Stimulated activated CD4-positive, alpha-beta T cell treated with anti-CD3 and anti-CD28 coated beads, Interleukin-1b, Interleukin-23, amount 100 ng/mL, for 48 hours (primary cell): ENCODE measurements around the gene HEPACAM2.
A peak's percentile ranks its signal among the peaks of the same experiment; 100 is the strongest.

Experiments used
- DNase-seq: peaks from one replicate; pipeline ENCODE4 v3.0.0-alpha.2; 2020

Gene HEPACAM2

DNA sequence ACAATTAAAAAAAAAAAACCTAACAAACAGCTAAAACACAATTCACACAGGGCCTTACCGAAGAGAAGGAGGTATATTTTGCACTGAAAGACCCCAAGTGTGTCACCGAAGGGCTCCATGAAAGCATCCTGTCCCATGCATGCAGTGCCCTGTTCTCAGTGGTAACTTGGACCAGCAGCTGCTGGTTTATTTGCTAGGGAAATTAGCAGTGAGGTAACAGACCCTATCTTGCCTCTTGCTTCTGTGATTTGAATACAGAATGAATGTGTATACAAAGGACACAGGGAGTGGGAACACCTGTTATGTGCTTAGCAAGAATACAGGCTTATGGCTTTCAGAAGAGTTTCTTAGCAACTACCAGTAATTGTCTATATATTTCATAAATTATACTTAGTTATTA, at the start of gene HEPACAM2:
HEPACAM2 (minus strand) TSS at position 160 of the 400 bp plus-strand sequence.
- DNase-seq: no peak

DNA sequence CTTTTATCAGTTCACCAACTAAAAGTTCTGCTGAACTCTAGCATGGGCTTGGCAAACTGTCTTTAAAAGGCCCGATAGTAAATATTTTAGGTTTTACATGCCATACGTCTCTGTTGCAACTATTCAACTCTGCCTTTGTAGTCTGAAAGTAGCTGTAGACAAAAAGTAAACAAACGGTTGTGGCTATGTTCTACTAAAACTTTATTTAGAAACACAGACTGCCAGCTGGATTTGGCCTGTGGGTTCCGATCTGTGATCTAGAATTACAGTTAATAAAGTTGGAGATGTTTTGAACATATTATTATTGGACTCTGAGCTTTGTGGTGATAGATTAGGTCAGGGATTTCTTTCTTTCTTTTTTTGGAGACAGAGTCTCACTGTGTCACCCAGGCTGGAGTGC, 39.0 kb upstream of the HEPACAM2 start:
- DNase-seq: no peak

DNA sequence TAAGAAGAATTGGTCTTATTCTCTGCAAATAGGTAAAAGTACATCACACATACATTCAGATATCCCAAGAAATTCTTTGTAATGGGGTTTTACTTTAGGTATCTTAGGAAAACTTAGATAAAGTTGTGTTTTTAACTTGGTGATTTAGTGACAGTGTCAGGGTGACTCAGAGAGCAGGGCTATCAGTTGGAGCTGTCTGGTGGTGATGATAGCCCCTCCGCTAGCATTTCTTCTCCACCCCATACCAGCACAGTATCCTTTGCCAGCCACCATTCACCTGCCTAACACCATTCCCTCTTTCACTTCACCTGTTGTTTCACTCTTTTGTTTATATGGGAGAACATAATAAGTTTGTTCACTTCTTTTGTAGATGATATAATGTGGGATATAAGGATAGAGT, 36.3 kb upstream of the HEPACAM2 start:
- DNase-seq: no peak

DNA sequence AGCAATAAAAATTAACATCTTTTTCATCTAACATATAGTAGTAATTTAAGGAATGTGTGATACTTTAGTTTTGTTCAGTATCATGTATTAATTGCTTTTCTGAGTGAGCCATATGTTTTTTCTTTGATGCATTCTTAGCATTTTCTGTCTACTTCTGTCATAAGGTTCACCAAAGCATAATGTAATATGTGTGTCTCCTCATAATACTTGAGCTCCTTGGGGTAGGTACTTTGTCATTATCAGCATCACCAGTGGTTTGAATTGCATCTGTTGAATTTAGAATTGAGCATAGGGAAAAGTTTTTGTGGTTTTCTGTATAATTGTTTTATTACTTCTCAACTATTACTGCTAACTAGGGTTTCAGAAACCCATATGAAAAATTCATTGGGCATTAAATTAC, 32.4 kb upstream of the HEPACAM2 start:
- no peak for DNase-seq

DNA sequence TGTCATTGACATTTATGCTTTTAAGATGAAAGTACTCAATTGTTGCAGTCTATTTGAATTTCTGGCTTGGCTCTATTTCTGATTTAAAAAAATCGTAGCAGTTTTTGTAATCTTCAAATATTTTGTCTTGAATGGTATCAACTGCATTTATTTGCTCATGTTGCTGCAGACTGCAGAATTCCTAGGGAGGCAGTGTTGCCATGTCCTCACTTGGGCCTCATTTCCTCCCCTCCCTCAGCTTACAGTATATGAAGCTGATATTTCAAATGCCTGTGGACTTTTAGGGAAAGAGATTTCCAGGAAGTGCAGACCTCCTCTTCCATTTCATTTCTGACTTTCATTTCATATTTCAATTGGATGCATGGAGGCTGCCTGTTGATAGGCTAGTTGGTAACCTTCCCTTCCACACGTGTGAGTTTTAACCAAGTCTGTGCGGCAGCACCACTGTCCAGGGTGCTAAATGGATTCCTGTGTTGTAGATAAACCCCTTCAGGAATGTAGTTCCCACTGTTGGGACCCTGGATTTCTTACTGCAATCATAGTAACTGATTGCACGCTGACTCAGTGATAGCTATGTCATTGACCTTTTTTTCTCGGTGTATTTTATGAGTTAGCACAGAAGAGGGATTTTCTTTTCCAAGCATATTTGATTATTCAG, 23.4 kb upstream of the HEPACAM2 start:
- DNase-seq: no peak

DNA sequence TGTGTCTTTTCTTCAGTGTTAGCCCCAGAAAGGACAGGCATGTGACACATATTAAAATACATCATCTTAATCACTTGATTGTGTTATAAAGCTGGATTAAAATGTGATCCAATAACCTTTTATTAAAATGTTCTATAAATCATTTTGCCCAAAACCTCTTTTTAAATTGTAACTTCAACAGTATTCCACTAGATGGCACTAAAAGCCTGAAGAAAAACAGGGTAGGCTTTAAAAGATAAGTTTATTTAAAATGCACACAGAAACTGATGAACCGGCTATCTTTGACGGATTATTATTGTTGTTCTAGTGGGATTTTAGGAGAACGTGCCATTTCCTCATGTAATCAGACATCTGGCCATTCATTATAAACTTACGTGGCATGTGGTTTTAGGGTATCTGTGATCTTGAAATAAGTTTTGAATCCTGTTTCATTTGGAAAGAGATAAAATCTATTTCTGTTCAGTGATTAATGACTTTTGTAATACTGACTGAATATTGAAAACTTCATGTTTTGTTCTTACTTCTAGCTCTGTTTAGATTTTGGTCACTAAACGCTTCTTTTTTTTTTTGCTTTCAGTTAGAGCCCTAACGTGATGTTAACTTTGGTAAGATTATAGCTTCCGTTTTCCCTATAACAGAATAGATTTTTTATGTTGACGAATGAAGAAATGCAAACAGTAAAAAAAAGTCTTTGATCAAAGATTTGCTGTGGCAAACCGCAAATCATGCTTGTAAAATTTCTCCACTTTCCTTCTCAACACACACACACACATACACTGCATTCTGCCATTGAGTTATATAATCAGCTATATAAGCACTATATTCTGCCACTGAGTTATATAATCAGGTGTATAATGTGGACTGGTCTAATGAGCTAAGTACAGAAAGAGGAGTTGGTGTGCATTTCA, 19.5 kb upstream of the HEPACAM2 start:
- no peak for DNase-seq

DNA sequence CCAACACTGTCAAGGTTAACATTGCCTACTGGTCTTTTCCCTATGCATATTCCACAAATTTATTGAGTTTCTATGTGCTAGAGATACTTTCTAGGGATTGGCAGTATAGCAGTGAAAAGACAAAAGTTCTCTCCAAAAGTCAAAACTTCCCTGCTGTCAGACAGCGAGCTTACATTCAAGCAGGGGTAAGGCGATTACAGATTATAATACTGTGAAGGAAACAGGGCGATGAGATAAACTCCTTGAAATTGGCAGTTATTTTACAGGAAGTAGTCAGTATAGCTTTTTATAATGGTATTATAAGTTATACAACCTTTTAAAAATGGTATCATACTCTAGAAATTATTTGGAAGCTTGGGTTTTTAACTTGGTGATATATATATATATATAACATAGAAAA, 15.8 kb upstream of the HEPACAM2 start:
- no peak for DNase-seq

DNA sequence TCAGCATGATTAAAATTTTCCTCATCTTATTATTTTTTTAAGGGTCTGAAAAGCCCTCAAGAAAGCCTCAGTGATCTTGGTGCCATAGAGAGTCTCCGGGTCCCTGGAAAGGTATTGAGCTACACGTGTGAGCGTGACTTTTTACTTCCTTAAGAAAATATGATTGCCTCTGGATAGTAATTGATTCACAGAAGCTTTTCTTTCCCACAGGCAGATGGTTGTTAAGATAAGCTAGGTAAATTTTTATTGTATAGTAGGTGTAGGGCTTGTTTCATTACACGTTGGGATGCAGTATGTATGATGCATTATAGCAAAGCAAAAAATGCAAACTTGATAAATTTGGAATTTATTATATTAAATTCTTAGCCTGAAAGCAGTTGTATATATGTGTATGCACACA, 13.6 kb upstream of the HEPACAM2 start:
- DNase-seq: no peak

DNA sequence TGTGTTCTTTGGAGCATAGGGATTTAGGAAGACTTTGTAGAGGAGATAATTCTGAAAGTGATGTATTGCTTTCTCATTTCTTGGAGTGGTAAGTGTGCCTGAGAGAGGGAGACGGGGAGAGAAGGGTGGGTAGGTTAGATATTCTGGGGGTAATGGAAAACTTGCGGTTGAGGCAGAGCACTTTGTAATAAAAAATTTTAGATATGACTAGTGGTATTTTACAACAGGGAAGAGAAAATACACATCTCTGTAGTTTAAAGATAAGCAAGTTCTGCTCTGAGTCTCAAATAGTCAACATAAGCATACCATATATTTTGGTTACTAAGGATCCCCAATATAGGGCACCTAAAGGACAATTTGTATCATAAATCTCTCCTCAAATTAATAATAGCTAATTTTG, 12.5 kb upstream of the HEPACAM2 start:
- no peak for DNase-seq

DNA sequence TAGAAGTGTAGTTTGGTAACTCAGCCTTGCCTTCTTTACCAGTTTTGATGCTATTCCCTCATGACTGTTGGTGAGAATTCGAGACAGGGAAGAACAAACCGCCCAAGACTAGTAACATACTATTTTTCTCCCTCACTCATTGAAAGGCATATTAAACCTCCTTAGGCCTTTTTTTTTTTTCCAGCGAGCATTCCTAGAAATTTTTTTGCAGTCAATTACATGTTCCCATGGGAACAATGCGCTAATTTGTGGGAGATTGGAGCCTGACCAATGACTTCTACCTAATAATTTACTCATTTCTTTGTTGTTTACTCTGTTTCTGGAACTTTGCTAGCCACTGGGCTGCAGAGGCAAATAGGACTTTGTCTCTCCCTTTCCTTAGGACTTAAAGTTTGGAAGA, 11.9 kb upstream of the HEPACAM2 start:
- no peak for DNase-seq

DNA sequence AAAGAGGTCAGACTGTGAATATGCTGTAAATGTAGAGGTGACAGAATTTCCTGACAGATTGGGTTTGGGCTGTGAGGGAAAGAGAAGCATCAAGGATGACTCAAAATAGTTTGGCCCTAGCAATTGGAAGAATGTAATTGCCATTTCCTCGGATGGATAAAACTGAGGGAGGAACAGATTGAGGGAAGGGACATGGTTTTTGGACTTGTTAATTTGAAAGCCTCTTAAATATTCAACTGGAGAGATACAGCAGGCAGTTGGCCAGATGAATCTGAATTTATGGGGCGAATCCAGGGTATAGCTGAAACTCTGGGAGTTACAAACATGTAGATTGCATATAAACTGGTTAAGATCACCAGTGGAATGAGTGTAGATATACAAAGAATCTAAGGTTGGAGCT, 9.3 kb upstream of the HEPACAM2 start:
- DNase-seq: no peak

DNA sequence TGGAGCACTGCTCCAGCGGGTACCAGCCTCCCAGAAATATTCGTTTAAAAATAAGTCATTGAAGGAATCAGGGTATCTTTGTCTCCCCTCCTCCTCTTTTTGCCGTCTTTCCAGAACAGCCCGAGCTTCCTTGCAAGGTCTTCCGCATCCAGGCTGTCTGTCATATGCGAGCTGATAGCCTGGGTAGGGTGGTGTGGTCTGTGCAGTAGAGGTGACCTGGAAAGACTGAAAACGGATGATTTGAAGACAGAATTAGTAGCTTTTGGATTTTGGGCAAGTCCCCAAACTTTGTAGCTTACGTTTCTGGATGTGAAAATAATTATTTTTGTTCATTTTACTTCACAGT, 6.4 kb upstream of the HEPACAM2 start:
- DNase-seq: no peak

DNA sequence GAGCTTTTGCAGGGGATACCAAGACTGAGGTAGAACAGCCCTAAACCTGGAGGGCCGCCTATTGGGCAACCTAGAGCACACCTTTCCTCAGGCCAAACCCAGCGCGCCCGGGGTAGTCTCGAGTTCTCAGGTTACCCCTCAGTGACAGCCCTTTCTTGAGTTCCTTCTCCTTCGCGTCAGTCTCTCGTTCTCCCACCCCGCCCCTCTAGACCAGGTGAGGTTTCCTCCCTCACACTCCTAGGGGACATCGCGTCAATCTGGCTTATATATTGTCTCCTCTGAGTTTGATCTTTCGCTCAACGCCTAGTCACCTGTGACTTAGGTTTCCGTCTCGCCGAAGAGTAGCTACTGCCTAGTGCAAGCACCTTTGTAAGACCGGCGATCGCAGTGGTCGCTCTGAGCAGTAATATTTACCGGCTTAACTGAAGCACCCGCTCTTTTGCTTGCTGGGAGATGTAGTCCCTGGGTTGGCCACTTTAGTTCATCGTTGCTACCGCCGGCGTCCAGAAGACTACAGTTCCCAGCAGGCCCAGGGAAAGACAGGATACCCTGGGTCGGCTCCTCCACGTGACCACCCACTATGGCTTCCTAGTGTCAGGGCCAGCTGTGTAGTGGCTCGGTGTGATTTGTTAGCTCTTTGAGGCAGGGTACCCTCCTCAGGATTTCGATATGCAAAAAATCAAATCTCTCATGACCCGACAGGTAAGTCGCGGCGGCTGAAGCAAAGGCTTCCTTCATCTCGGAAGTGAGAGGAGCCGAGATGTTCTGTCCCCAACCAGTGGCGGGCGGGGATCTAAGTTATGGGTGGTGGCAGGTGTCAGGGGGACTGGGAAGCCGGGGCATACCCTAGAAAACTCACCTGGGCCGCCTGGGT, 5.8 kb upstream of the HEPACAM2 start, which contains the start of gene VPS50:
VPS50 (plus strand) TSS at position 568 of the 874 bp plus-strand sequence; CDS start at position 670, 102 bp downstream.
- DNase-seq: peak; percentile 93

DNA sequence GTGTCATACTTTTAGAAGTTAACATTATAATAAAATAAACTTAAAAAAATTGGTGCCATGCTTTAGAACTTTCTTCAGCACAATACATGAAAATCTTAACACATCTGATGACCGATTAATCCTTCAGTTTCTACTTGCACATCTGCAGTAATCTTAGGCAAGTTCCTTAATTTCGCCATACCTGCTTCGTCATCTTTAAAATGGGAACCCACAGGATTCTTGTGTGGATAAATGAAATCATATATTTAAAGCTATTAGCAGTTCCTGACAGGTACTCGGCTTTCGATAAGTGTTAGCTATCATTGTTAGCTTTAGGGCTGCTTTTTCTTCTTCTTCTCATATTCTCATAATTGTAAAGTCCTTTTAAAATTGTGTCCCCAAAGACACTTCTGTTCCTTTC, 5.0 kb upstream of the HEPACAM2 start:
- DNase-seq: no peak

DNA sequence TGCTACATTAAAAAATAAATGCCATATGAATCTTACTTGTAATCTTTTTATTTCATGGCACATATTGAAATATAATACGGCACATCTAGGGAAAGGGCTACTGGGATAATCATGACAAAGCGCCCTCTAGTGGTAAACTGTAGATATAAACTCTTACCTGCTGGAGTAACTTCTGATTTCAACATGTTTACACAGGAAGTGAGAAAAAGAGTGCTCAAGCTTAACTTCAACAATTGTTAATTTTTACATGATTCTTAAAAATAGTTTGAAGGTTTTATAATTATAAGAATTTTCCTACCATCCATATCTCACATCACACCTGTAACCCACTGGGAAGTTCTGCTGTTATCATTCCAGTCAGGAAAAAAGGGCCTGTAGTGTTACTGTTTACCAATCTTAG, 2.0 kb upstream of the HEPACAM2 start:
- no peak for DNase-seq

DNA sequence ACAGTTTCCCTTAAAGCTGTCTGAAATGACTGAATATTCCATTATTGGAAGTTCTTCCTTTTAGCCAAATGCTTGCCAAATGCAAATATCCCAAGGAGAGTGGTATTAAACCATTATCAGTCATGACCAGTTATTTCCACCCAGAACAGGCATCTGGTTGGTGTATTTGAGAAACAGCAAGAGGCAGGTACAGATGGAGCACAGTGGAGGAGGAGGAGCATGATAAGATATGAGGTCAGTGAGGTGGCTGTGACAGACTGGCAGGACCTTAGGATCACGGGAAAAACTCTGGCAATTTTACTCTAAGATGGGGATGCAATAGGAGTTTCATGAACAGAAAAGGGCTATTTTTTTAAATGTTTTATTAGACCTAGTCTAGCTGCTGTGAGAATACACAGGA, 6.4 kb downstream of the HEPACAM2 start:
- DNase-seq: no peak

DNA sequence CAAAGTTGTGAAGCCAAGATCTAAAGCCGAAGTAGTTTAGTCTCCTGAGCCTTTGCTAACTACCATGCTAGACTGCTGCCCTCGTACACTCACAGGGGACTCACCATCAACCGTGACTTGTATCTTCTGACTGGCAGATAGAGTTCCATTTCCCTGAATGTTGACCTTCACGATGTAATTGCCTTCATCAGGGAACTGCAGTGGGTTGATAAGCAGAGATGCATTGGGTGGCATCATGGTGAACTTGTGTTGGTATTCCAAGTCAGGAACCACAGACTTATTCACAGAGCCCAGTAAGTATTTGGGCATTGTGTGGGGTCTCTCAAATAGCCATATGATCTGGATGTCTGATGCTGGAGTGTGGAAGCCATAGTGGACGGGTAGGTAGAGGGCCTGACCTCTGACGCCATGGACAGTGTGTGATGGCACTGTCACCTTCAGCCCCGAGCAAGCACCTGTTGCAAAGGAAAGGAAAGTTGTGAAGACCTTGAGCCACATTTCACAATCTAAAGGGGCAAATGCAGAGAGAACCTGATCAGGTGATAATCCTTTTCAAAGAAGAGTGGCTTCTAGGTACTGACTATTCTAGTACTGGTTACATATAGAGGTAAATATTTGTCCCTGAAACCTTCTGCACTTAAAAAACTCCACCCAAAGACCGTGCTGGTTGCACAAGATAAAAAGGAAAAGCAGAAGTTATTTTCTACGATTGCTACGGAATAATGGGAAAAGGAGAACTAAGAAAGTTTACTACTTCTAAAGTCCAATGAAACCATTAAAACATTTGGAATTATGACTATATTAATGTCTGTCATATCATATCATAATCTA, 7.1 kb downstream of the HEPACAM2 start:
- DNase-seq: no peak

DNA sequence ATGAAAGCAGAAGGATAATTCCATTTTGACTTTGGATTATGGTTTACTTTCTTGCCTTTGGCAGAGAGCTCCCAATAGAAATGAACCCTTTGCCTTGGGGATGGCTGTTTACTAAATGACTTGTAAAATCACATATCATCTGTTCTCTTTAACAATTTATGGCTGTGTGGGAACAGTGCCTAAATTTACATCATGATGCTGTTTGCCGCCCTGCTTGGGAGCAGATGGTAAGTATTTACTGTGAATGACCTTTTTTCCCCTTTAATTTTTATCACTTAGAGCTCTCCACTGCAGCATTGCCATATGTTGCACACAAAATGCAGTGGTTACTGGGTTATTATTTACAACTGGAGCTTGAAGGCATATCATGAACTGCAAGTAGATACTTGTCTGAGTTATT, 13.4 kb downstream of the HEPACAM2 start:
- no peak for DNase-seq

DNA sequence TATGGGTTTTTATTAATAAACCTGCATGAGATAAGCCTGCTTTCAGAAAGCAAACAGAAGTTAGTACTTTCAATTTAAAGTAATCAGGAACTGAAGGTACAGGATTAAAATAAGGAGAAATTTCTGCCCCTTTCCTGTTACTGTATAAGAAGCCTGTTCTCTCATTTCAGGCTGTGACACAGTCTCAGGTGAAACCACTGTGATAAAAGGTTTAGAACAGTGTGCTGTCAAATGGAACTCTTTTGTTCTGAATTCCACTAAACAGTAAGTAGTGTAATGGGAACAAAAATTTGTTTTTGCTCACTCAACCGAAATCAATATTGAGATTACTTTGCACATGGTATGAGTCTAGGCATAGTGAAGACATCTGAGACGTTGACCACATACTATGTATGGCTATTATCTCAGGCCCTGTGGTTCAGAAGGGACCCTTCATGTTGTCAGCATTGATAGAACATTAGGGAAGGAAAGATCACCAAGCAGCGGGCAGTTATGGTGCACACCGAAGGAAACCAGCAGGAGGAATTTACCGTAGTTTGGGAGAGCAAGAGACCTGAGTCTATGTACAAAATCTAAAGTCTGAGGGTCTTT, 14.9 kb downstream of the HEPACAM2 start:
- DNase-seq: no peak

DNA sequence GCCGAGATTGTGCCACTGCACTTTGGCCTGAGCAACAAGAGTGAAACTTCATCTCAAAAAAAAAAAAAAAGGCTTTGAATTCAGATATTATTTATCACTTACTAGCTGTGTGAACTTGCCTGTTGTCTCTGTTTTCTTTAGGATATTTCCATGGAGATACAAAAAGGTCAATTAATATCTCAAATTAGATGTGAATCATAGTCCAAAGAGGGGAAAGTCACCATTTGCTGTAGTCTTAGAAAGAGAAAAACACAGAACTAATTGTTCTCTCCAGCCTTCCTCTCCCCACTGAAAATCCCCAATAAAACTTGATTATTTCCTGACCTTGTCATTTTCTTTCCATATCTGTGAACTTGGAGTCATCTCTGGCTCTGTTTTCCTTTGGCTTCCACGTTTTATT, 21.2 kb downstream of the HEPACAM2 start:
- DNase-seq: no peak

DNA sequence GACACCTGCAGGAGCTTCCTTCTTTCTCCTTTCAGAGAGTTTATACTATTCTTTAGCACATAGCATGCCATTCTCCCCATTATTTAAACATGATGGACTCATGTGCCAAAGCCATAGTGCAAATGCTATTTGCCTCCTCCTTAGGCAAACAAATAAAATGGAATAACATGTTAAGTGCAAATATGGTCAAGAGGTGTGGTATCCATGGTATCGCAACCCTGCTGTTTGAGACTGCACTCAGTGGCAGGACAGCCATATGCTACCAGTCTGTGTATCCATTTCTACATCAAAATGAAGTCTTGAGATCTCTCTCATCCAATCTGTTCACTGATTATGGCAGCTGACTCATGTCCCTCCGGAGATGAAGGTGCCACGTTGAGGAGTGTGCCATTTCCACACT, 22.8 kb downstream of the HEPACAM2 start:
- no peak for DNase-seq

DNA sequence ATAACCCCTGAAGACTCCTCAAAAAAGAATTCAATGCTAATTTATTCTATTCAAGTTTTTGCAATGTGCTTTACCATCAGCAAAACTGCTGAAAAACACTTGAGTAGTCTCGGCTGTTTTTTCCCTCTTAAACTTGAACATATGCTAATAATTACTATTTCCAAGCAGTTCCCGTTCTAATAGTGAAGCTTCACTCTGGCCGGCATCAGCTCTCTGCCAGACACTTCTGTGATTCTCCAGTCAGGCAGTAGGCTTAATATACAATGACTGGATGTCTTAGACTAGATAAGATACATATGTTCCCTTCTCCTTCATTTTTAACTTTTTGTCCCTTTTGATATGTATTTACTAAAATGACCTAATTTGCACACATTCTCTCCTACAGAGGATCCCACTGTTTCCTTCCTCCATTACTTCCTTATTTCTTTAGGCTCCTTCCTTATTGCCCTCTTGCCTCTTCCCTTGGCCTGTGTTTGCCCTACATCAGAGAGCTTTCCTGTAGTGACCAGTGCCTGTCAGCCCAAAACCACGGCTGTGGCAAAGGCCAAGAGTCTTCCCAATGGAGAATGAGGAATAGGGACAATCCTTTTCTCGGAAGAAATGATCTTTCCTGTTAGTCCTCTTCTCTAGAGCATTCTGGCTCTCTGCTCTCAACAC, 23.5 kb downstream of the HEPACAM2 start:
- no peak for DNase-seq
